Activated naive CD4-positive, alpha-beta T cell treated with Interleukin-2 at 50 U/mL for 16 hours (primary cell): Measurements from ENCODE around the gene USP21.
A peak's percentile ranks its signal among the peaks of the same experiment; 100 is the strongest.

ENCODE experiments used
- DNase-seq: peaks from one replicate; pipeline ENCODE4 v3.0.0-alpha.2; 2020

The USP21 gene

GRCh38 chr1:161195171-161195570, 35.9 kb downstream of the USP21 start:
- DNase-seq: no peak

- DNase-seq: no peak
Observed at GRCh38 chr1:161196111-161196510, 36.8 kb downstream of the USP21 start.

GRCh38 chr1:161196521-161197451, 37.5 kb downstream of the USP21 start:
- no peak for DNase-seq

- DNase-seq: no peak
Observed at GRCh38 chr1:161197560-161198193, 38.4 kb downstream of the USP21 start.

- DNase-seq: no peak
Observed at GRCh38 chr1:161198194-161198896, 39.0 kb downstream of the USP21 start.

- DNase-seq: no peak
Observed at GRCh38 chr1:161198897-161199431, 39.7 kb downstream of the USP21 start, which contains the start of gene ADAMTS4. ADAMTS4 (minus strand) TSS chr1:161199054; CDS start chr1:161198627, 427 bp downstream.

- DNase-seq: no peak
Observed at GRCh38 chr1:161199506-161200139, 40.3 kb downstream of the USP21 start.

GRCh38 chr1:161200421-161200991, 41.2 kb downstream of the USP21 start:
- DNase-seq: no peak

GRCh38 chr1:161200992-161201835, 41.9 kb downstream of the USP21 start:
- no peak for DNase-seq

GRCh38 chr1:161201836-161202712, 42.8 kb downstream of the USP21 start, which contains the start of gene NDUFS2:
NDUFS2 (plus strand) TSS chr1:161202367; CDS start chr1:161202386, 19 bp downstream.
- DNase-seq: peak; percentile 95

- no peak for DNase-seq
Observed at GRCh38 chr1:161206411-161207140, 47.3 kb downstream of the USP21 start.

GRCh38 chr1:161207173-161207572, 47.9 kb downstream of the USP21 start:
- DNase-seq: no peak

GRCh38 chr1:161209790-161210409, 50.6 kb downstream of the USP21 start:
- DNase-seq: peak; percentile 72

GRCh38 chr1:161214369-161214768, 55.1 kb downstream of the USP21 start:
- no peak for DNase-seq

- DNase-seq: no peak
Observed at GRCh38 chr1:161215076-161215475, 55.8 kb downstream of the USP21 start, which contains the start of gene FCER1G. FCER1G (plus strand) TSS chr1:161215295; CDS start chr1:161215322, 27 bp downstream.
